ENCODE results near the gene PRPF4. TPM values are rescaled to one million over a fixed set of nuclear protein-coding genes. Genes with fewer than 3 reads are reported as not detected.

PRPF4 gene
- total RNA-seq, 1 donor from 2014 or later: 20.8 TPM

DNA sequence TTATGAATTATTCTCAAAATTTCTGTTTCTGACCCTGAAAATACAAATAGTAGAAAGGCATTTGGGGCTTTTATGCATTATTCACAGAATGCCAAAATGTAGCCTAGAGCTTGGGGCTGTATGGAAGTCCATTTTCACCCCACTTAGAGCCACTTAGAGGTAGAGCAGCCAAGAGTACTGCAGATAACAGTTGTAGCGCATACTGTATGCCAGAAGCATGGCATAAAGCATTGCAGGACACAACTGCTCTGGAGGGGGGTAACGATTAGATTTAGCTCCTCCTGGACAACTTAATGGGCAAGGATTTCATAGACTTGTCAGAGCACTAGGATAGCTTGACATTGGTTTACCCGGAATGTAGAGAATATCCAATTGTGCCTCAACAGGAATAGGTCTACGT is 38.4 kb upstream of the PRPF4 start:
- Mint-ChIP-seq H3K27ac (ENCODE audit: unreplicated experiment) (no peak overlapping the region), H3K9me3 (ENCODE audit: low read depth) (no peaks in the 10 kb centered on the region), H3K27me3 (ENCODE audit: low read depth) (no peaks in the 10 kb centered on the region), H3K4me1 (ENCODE audit: low read depth) (peaks cover 34% of the 10 kb centered on the region), H3K4me3 (ENCODE audit: unreplicated experiment) (no peak overlapping the region), H3K36me3 (ENCODE audit: low read depth) (no peaks in the 10 kb centered on the region)
- TF ChIP-seq, protein P1, sequence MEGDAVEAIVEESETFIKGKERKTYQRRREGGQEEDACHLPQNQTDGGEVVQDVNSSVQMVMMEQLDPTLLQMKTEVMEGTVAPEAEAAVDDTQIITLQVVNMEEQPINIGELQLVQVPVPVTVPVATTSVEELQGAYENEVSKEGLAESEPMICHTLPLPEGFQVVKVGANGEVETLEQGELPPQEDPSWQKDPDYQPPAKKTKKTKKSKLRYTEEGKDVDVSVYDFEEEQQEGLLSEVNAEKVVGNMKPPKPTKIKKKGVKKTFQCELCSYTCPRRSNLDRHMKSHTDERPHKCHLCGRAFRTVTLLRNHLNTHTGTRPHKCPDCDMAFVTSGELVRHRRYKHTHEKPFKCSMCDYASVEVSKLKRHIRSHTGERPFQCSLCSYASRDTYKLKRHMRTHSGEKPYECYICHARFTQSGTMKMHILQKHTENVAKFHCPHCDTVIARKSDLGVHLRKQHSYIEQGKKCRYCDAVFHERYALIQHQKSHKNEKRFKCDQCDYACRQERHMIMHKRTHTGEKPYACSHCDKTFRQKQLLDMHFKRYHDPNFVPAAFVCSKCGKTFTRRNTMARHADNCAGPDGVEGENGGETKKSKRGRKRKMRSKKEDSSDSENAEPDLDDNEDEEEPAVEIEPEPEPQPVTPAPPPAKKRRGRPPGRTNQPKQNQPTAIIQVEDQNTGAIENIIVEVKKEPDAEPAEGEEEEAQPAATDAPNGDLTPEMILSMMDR (IDR thresholded peaks at IDR 0.05): no peak
- DNase-seq (ENCODE audit: low spot score): no peak

DNA sequence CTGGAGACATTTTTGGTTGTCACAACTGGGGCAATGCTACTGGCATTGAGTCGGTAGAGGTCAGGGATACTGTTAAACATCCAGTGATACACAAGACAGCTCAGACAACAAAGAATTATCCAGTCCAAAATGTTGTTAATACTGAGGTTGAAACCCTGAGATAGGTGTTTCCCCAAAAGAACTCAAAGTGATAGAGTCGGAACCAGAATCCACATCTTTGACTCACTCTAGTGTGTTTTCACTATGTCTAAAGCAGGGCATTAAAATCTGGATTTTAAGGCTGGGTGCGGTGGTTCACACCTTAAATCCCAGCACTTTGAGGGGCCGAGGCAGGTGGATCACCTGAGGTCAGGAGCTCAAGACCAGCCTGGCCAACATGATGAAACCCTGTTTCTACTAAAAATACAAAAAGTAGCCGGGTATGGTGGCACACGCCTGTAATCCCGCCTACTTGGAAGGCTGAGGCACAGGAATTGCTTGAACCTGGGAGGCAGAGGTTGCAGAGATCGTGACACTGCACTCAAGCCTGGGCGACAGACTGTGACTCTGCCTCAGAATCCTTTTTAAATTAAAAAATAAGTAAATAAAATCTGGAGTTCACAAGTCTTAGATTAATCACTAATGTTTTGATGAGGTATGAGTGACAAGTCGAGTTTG is 37.1 kb upstream of the PRPF4 start:
- Mint-ChIP-seq H3K9me3 (ENCODE audit: low read depth) (no peaks in the 10 kb centered on the region), H3K4me1 (ENCODE audit: low read depth) (peaks cover 23% of the 10 kb centered on the region), H3K4me3 (ENCODE audit: unreplicated experiment) (no peak overlapping the region), H3K27ac (ENCODE audit: unreplicated experiment) (no peak overlapping the region), H3K27me3 (ENCODE audit: low read depth) (no peaks in the 10 kb centered on the region), H3K36me3 (ENCODE audit: low read depth) (no peaks in the 10 kb centered on the region)
- no peak for DNase-seq (ENCODE audit: low spot score)
- TF ChIP-seq, protein P1 (IDR thresholded peaks at IDR 0.05): no peak

GRCh38 chr9:113238859-113239232 is 36.6 kb upstream of the PRPF4 start:
- Mint-ChIP-seq H3K4me1 (ENCODE audit: low read depth) (peaks cover 18% of the 10 kb centered on the region), H3K27me3 (ENCODE audit: low read depth) (no peaks in the 10 kb centered on the region), H3K4me3 (ENCODE audit: unreplicated experiment) (no peak overlapping the region), H3K9me3 (ENCODE audit: low read depth) (no peaks in the 10 kb centered on the region), H3K36me3 (ENCODE audit: low read depth) (no peaks in the 10 kb centered on the region), H3K27ac (ENCODE audit: unreplicated experiment) (no peak overlapping the region)
- no peak for DNase-seq (ENCODE audit: low spot score)
- TF ChIP-seq, protein P1 (IDR thresholded peaks at IDR 0.05): no peak

GRCh38 chr9:113241161-113241560 is 34.3 kb upstream of the PRPF4 start:
- Mint-ChIP-seq H3K27ac (ENCODE audit: unreplicated experiment) (no peak overlapping the region), H3K27me3 (ENCODE audit: low read depth) (no peaks in the 10 kb centered on the region)
- TF ChIP-seq, protein P1 (IDR thresholded peaks at IDR 0.05): no peak

GRCh38 chr9:113244556-113244955 is 30.9 kb upstream of the PRPF4 start:
- Mint-ChIP-seq H3K4me3 (ENCODE audit: unreplicated experiment) (no peak overlapping the region), H3K4me1 (ENCODE audit: low read depth) (peaks cover 4% of the 10 kb centered on the region), H3K27ac (ENCODE audit: unreplicated experiment) (no peak overlapping the region), H3K36me3 (ENCODE audit: low read depth) (peaks cover 5% of the 10 kb centered on the region), H3K27me3 (ENCODE audit: low read depth) (no peaks in the 10 kb centered on the region), H3K9me3 (ENCODE audit: low read depth) (no peaks in the 10 kb centered on the region)
- DNase-seq (ENCODE audit: low spot score): no peak
- TF ChIP-seq, protein P1 (IDR thresholded peaks at IDR 0.05): no peak

More at GRCh38 chr9:113241161-113241560, 34.3 kb upstream of the PRPF4 start:
- DNase-seq (ENCODE audit: low spot score): no peak
- Mint-ChIP-seq H3K4me1 (ENCODE audit: low read depth) (peaks cover 10% of the 10 kb centered on the region), H3K4me3 (ENCODE audit: unreplicated experiment) (no peak overlapping the region), H3K9me3 (ENCODE audit: low read depth) (no peaks in the 10 kb centered on the region), H3K36me3 (ENCODE audit: low read depth) (peaks cover 2% of the 10 kb centered on the region)

Measured in chondrocyte (in vitro differentiated cells).